ENCODE data around the gene PLEKHS1.

GRCh38 chr10:113780681-113781250, 29.3 kb downstream of the PLEKHS1 start:
- TF ChIP-seq POLR2A (IDR thresholded peaks at IDR 0.05; ENCODE audit: low read depth, low read length) (no peak), POLR2AphosphoS5 (IDR thresholded peaks at IDR 0.05; ENCODE audit: low read depth, low read length) (no peak)

All from GM12892 (cell line).